ENCODE measurements around the gene FOXQ1.

GRCh38 chr6:1322156-1322555 is 10.3 kb downstream of the FOXQ1 start:
- TF ChIP-seq CTCF (IDR thresholded peaks at IDR 0.05) (no peak), POLR2A (IDR thresholded peaks at IDR 0.05) (no peak), POLR2AphosphoS5 (IDR thresholded peaks at IDR 0.05) (no peak)
